ENCODE measurements around the gene PHACTR1.
"Not testable (repeated sequence)": the region's sequence is repeated elsewhere in the genome, so short reads cannot be mapped to it uniquely, and the experiment has no call there.

PHACTR1 gene

DNA sequence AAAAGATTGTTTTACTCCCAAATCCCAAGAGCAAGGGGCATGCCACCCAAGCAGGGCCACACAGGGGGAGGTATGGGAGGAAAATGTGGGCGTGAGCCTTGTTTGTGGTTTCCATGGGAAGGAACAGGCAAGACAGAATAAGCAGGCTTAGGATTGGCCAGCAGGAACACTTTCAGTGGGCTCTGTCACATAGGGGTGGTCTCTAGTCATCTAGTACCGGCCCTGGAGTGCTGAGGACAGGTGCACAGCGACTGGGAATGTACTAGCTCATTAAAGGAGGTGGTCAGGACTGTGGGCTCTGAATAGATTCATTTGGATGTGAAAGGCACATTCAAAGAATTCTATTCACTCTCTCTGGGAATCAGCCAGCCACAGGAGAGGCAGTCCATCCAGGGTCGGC lies 436.2 kb downstream of the PHACTR1 start:
- peaks cover 0 to 5% (median 0%) of the 10 kb centered on the region in 5 donors for H3K9me3 ChIP-seq (ENCODE audit: control insufficient read depth in 5 of 5, low read length in 5 of 5)
- no peak overlapping the region for H3K4me3 ChIP-seq (ENCODE audit: low read depth in 1 of 5, low read length in 5 of 5)
- H3K4me1 ChIP-seq (ENCODE audit: control insufficient read depth in 5 of 5, insufficient read depth in 5 of 5, low read length in 5 of 5), result no peaks in the 10 kb centered on the region
- H3K36me3 ChIP-seq (ENCODE audit: control insufficient read depth in 5 of 5, insufficient read depth in 5 of 5, low read length in 5 of 5), result no peaks in the 10 kb centered on the region
- no peaks in the 10 kb centered on the region for H3K27me3 ChIP-seq (ENCODE audit: control insufficient read depth in 5 of 5, insufficient read depth in 4 of 5, low read length in 5 of 5)
- no peak overlapping the region for H3K9ac ChIP-seq (ENCODE audit: low read length in 5 of 5)
- H3K27ac ChIP-seq (ENCODE audit: low read depth, low read length), result no peak overlapping the region

DNA sequence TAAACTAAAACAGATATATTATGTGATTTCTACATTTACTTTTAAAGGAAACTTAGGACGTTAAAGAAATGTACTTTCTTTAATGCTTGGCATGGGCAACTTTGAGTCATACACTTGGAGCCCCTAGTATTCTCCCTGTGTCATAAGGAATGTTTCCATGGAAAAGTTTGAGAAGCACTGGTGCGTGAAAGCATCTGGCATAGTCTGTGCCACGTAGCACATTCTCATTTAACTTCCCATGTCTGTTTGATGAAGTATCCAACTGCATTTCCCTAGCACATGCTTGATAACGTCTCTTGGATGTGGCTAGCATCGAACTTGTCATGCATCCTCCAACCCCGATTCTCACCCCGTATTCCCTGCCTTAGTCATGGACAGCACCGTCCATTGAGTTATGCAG lies 439.8 kb downstream of the PHACTR1 start:
- Histone ChIP-seq H3K36me3 (ENCODE audit: control insufficient read depth in 5 of 5, insufficient read depth in 5 of 5, low read length in 5 of 5) (no peaks in the 10 kb centered on the region), H3K27me3 (ENCODE audit: control insufficient read depth in 5 of 5, insufficient read depth in 4 of 5, low read length in 5 of 5) (no peaks in the 10 kb centered on the region), H3K9me3 (ENCODE audit: control insufficient read depth in 5 of 5, low read length in 5 of 5) (no peaks in the 10 kb centered on the region), H3K27ac (ENCODE audit: low read depth, low read length) (no peak overlapping the region), H3K4me1 (ENCODE audit: control insufficient read depth in 5 of 5, insufficient read depth in 5 of 5, low read length in 5 of 5) (no peaks in the 10 kb centered on the region), H3K4me3 (ENCODE audit: low read depth in 1 of 5, low read length in 5 of 5) (no peak overlapping the region), H3K9ac (ENCODE audit: low read length in 5 of 5) (no peak overlapping the region)

DNA sequence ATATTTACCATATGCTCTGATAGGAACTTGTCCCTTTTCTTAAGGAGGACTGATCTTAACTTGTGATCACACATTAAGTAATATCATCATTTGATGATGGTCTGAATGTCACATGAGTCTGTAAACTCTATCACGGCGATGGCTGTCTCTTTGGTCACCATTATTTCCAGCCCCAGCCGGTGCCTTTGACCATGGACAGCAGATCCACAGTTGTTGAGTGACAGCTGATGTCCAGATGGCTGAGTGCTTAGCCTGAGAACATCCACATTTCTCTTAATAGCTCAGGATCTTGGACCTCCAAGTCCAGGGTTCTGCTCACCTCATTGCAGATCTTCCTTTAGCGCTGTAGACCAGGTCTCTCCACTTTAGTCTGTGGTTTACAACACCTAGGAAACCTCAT lies 440.7 kb downstream of the PHACTR1 start:
- Histone ChIP-seq H3K9me3 (ENCODE audit: control insufficient read depth in 5 of 5, low read length in 5 of 5) (no peaks in the 10 kb centered on the region), H3K4me3 (ENCODE audit: low read depth in 1 of 5, low read length in 5 of 5) (no peak overlapping the region), H3K4me1 (ENCODE audit: control insufficient read depth in 5 of 5, insufficient read depth in 5 of 5, low read length in 5 of 5) (no peaks in the 10 kb centered on the region), H3K36me3 (ENCODE audit: control insufficient read depth in 5 of 5, insufficient read depth in 5 of 5, low read length in 5 of 5) (no peaks in the 10 kb centered on the region), H3K27ac (ENCODE audit: low read depth, low read length) (no peak overlapping the region), H3K9ac (ENCODE audit: low read length in 5 of 5) (no peak overlapping the region), H3K27me3 (ENCODE audit: control insufficient read depth in 5 of 5, insufficient read depth in 4 of 5, low read length in 5 of 5) (no peaks in the 10 kb centered on the region)

DNA sequence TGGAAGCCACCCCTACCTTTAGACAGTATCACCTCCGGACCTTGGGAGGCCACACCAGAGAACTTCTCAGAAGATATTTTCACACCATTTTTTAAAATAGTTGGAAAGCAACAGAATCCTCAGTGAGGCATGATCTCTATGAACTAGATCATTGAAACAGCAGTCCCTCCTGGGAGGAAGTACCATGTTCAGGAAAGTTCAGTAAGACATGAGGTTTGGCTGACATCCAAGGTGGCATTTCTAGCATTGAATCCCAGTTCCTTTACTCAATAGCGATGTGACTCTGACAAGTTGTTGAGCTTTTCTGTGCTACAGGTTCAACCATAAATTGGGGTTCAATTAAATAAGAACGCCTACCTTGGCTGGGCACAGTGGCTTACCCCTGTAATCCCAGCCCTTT lies 442.7 kb downstream of the PHACTR1 start:
- H3K27ac ChIP-seq (ENCODE audit: low read depth, low read length), result no peak overlapping the region
- H3K9me3 ChIP-seq (ENCODE audit: control insufficient read depth in 5 of 5, low read length in 5 of 5), result no peaks in the 10 kb centered on the region
- H3K36me3 ChIP-seq (ENCODE audit: control insufficient read depth in 5 of 5, insufficient read depth in 5 of 5, low read length in 5 of 5), result no peaks in the 10 kb centered on the region
- H3K4me3 ChIP-seq (ENCODE audit: low read depth in 1 of 5, low read length in 5 of 5), result no peak overlapping the region
- no peaks in the 10 kb centered on the region for H3K4me1 ChIP-seq (ENCODE audit: control insufficient read depth in 5 of 5, insufficient read depth in 5 of 5, low read length in 5 of 5)
- H3K27me3 ChIP-seq (ENCODE audit: control insufficient read depth in 5 of 5, insufficient read depth in 4 of 5, low read length in 5 of 5), result no peaks in the 10 kb centered on the region
- no peak overlapping the region for H3K9ac ChIP-seq (ENCODE audit: low read length in 5 of 5)

DNA sequence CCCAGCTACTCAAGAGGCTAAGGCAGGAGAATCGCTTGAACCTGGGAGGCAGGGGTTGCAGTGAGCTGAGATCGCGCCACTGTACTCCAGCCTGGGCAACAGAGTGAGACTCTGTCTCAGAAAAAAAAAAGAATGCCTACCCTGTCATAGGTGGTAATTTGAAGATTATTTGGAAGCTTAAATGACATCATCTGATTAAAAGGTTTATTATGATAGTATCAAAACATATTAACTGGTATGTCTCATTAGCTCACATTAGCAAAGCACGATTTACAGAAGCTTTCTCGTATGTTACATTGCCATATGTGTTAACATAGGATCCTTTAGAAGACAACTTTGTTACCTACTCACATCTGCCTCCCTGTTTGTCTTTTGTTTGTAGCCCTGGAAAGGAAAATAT lies 443.3 kb downstream of the PHACTR1 start:
- not testable (repeated sequence) for H3K9ac ChIP-seq (ENCODE audit: low read length in 5 of 5); H3K4me1 ChIP-seq (ENCODE audit: control insufficient read depth in 5 of 5, insufficient read depth in 5 of 5, low read length in 5 of 5); H3K9me3 ChIP-seq (ENCODE audit: control insufficient read depth in 5 of 5, low read length in 5 of 5); H3K27me3 ChIP-seq (ENCODE audit: control insufficient read depth in 5 of 5, insufficient read depth in 4 of 5, low read length in 5 of 5); H3K4me3 ChIP-seq (ENCODE audit: low read depth in 1 of 5, low read length in 5 of 5); H3K36me3 ChIP-seq (ENCODE audit: control insufficient read depth in 5 of 5, insufficient read depth in 5 of 5, low read length in 5 of 5); H3K27ac ChIP-seq (ENCODE audit: low read depth, low read length)

DNA sequence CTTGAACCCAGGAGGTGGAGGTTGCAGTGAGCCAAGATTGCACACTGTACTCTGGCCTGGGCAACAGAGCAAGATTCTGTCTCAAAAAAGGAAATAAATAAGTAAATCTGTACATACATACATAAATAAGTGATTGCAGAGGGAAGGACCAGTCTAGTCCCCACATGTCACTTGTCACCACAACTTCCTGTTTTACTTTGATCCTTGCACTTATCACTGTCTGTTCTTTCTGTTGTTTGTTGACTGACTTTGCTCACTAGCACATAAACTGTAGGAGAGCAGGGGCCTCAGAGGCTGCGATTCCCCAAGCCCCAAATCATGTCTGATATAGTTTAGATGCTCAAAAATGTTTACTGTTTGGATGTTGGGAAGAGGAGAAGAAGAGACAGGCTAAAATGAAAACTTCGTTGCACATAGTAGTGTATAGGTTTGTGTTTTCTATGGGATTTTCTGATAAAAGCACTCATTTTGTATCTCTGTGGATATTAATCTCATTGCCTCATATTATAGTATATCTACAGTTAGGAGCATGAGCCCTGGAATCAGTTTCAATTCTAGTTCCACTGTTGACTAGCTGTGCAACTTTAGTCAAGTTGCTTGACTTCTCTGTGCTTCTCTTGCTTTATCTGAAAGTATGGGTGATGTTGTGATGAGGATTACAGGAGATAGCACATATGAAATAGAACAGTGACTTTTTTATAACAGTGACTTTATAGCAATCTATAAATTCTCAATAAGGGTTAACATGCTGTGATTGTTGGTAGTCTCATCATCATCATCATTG lies 446.8 kb downstream of the PHACTR1 start:
- Histone ChIP-seq H3K27me3 (ENCODE audit: control insufficient read depth in 5 of 5, insufficient read depth in 4 of 5, low read length in 5 of 5) (no peaks in the 10 kb centered on the region), H3K4me3 (ENCODE audit: low read depth in 1 of 5, low read length in 5 of 5) (no peak overlapping the region), H3K36me3 (ENCODE audit: control insufficient read depth in 5 of 5, insufficient read depth in 5 of 5, low read length in 5 of 5) (no peaks in the 10 kb centered on the region), H3K4me1 (ENCODE audit: control insufficient read depth in 5 of 5, insufficient read depth in 5 of 5, low read length in 5 of 5) (no peaks in the 10 kb centered on the region), H3K9ac (ENCODE audit: low read length in 5 of 5) (no peak overlapping the region), H3K27ac (ENCODE audit: low read depth, low read length) (no peak overlapping the region), H3K9me3 (ENCODE audit: control insufficient read depth in 5 of 5, low read length in 5 of 5) (no peaks in the 10 kb centered on the region)

DNA sequence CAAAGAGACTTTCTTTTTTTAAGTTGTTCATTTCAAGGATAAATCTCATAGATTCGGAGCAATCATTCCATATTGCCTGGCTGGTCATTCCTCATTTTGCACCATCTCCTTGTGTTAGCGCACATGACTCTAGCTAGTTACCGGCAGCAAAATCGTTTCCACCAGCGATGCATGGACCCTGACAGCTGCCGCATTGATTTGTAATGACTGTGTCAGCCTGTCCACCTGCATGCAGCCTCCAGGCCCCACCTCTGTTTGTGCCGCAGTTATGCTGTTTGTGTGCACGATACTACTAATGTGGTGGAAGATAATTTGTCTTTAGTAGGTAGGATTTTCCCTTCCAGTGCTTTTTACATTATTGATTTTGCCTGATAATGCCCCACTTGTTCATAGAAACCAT lies 447.7 kb downstream of the PHACTR1 start:
- Histone ChIP-seq H3K4me3 (ENCODE audit: low read depth in 1 of 5, low read length in 5 of 5) (no peak overlapping the region), H3K36me3 (ENCODE audit: control insufficient read depth in 5 of 5, insufficient read depth in 5 of 5, low read length in 5 of 5) (no peaks in the 10 kb centered on the region), H3K9me3 (ENCODE audit: control insufficient read depth in 5 of 5, low read length in 5 of 5) (no peaks in the 10 kb centered on the region), H3K27me3 (ENCODE audit: control insufficient read depth in 5 of 5, insufficient read depth in 4 of 5, low read length in 5 of 5) (no peaks in the 10 kb centered on the region), H3K27ac (ENCODE audit: low read depth, low read length) (no peak overlapping the region), H3K9ac (ENCODE audit: low read length in 5 of 5) (no peak overlapping the region), H3K4me1 (ENCODE audit: control insufficient read depth in 5 of 5, insufficient read depth in 5 of 5, low read length in 5 of 5) (no peaks in the 10 kb centered on the region)

DNA sequence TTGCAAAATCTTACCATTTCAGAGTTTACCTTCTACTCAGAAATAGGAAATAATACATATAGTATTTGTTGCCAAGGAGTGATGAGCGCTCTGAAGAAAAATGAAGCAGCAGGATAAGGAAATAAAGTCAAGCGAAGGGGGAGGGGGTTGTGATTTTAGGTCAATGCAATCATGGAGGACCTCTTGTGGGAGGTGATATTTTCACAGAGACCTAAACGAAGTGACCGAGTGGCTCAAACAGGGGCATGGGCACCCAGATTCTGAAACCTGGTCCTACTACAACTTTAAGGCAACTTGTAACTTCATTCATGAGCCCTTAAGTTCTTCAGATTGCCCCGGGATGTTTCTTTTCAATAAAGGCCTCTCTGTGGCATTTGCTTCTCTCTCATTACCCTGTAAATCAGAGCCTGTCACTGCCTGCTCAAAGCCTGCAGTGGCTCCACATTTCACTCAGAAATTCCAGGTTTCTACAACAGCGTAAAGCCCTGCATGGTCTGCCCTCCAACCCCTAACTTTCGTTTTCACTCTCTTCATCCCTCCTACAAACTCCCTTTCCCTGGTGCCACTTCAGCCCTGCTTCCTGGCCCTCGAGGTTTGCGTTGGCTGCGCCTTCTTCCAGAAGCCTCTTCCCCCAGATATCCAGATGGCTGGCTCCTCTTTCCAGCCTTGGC lies 449.1 kb downstream of the PHACTR1 start:
- no peaks in the 10 kb centered on the region for H3K36me3 ChIP-seq (ENCODE audit: control insufficient read depth in 5 of 5, insufficient read depth in 5 of 5, low read length in 5 of 5)
- H3K27ac ChIP-seq (ENCODE audit: low read depth, low read length), result no peak overlapping the region
- no peaks in the 10 kb centered on the region for H3K4me1 ChIP-seq (ENCODE audit: control insufficient read depth in 5 of 5, insufficient read depth in 5 of 5, low read length in 5 of 5)
- no peaks in the 10 kb centered on the region for H3K9me3 ChIP-seq (ENCODE audit: control insufficient read depth in 5 of 5, low read length in 5 of 5)
- H3K27me3 ChIP-seq (ENCODE audit: control insufficient read depth in 5 of 5, insufficient read depth in 4 of 5, low read length in 5 of 5), result no peaks in the 10 kb centered on the region
- H3K9ac ChIP-seq (ENCODE audit: low read length in 5 of 5), result no peak overlapping the region
- no peak overlapping the region for H3K4me3 ChIP-seq (ENCODE audit: low read depth in 1 of 5, low read length in 5 of 5)

DNA sequence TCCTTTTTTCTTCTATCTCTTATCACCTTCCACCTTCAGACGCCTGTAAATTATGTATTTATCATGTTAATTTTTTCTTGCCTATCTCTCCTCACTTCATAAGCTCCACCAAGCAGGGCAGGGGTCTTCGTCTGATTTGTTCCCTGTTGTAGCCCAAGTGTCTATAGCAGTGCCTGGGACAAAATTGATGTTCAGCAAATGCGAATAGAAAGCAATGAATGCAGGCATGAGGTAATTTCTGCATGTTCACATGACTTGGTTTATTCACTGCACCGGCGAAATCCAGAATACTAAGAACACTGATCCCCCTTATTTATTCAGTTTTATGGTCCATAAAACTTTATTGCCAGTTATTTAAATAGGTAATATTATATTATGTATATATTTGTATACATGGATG lies 449.7 kb downstream of the PHACTR1 start:
- Histone ChIP-seq H3K27me3 (ENCODE audit: control insufficient read depth in 5 of 5, insufficient read depth in 4 of 5, low read length in 5 of 5) (no peaks in the 10 kb centered on the region), H3K27ac (ENCODE audit: low read depth, low read length) (no peak overlapping the region), H3K4me3 (ENCODE audit: low read depth in 1 of 5, low read length in 5 of 5) (no peak overlapping the region), H3K9ac (ENCODE audit: low read length in 5 of 5) (no peak overlapping the region), H3K9me3 (ENCODE audit: control insufficient read depth in 5 of 5, low read length in 5 of 5) (no peaks in the 10 kb centered on the region), H3K36me3 (ENCODE audit: control insufficient read depth in 5 of 5, insufficient read depth in 5 of 5, low read length in 5 of 5) (no peaks in the 10 kb centered on the region), H3K4me1 (ENCODE audit: control insufficient read depth in 5 of 5, insufficient read depth in 5 of 5, low read length in 5 of 5) (no peaks in the 10 kb centered on the region)

DNA sequence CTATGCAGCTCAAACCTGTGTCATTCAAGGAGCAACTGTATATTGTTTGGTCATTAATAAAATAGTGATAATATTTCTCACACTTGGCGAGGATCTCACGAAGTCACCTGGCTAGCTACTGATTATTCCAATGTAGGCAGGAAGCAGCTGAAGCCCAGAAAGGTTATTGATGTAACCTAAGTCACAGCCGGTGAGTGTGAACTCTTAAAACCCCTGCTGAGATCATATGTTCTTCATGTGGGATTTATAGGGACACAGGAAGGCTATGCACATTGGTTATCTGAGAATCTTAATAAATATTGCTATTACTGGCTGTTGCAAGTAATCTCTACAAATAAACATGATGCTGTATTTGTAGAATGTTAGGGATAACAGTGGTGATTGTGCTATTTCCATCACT lies 450.3 kb downstream of the PHACTR1 start:
- Histone ChIP-seq H3K27ac (ENCODE audit: low read depth, low read length) (no peak overlapping the region), H3K9me3 (ENCODE audit: control insufficient read depth in 5 of 5, low read length in 5 of 5) (no peaks in the 10 kb centered on the region), H3K9ac (ENCODE audit: low read length in 5 of 5) (no peak overlapping the region), H3K27me3 (ENCODE audit: control insufficient read depth in 5 of 5, insufficient read depth in 4 of 5, low read length in 5 of 5) (no peaks in the 10 kb centered on the region), H3K36me3 (ENCODE audit: control insufficient read depth in 5 of 5, insufficient read depth in 5 of 5, low read length in 5 of 5) (no peaks in the 10 kb centered on the region), H3K4me3 (ENCODE audit: low read depth in 1 of 5, low read length in 5 of 5) (no peak overlapping the region), H3K4me1 (ENCODE audit: control insufficient read depth in 5 of 5, insufficient read depth in 5 of 5, low read length in 5 of 5) (no peaks in the 10 kb centered on the region)
